ENCODE results near the gene SERPINF2. TPM values are rescaled to one million over a fixed set of nuclear protein-coding genes. Genes with fewer than 3 reads are reported as not detected.
A peak's percentile ranks its signal among the peaks of the same experiment; 100 is the strongest.

SERPINF2 gene
- total RNA-seq, 1 donor from 2014 or later: 1.2 TPM

- DNase-seq (ENCODE audit: low read depth): no peak
- Histone ChIP-seq H3K27me3 (ENCODE audit: control insufficient read depth, insufficient read depth, low read length) (no peaks in the 10 kb centered on the region), H3K36me3 (ENCODE audit: control insufficient read depth, insufficient read depth, low read length) (no peaks in the 10 kb centered on the region), H3K4me3 (ENCODE audit: low read depth, low read length) (no peak overlapping the region)
- no peak for TF ChIP-seq CTCF (IDR thresholded peaks at IDR 0.05; ENCODE audit: insufficient read depth, low read length, poor library complexity, severe bottlenecking)
Measured at GRCh38 chr17:1776857-1777256, 34.2 kb downstream of the SERPINF2 start.

- DNase-seq (ENCODE audit: low read depth): peak; percentile 85
- Histone ChIP-seq H3K27me3 (ENCODE audit: control insufficient read depth, insufficient read depth, low read length) (no peaks in the 10 kb centered on the region), H3K36me3 (ENCODE audit: control insufficient read depth, insufficient read depth, low read length) (no peaks in the 10 kb centered on the region), H3K4me3 (ENCODE audit: low read depth, low read length) (no peak overlapping the region)
- TF ChIP-seq CTCF (IDR thresholded peaks at IDR 0.05; ENCODE audit: insufficient read depth, low read length, poor library complexity, severe bottlenecking): no peak
Measured at GRCh38 chr17:1779571-1780131, 37.0 kb downstream of the SERPINF2 start.

- no peak overlapping the region for H3K4me3 ChIP-seq (ENCODE audit: low read depth, low read length)
- no peaks in the 10 kb centered on the region for H3K27me3 ChIP-seq (ENCODE audit: control insufficient read depth, insufficient read depth, low read length)
- no peak for DNase-seq (ENCODE audit: low read depth)
- H3K36me3 ChIP-seq (ENCODE audit: control insufficient read depth, insufficient read depth, low read length): no peaks in the 10 kb centered on the region
- TF ChIP-seq CTCF (IDR thresholded peaks at IDR 0.05; ENCODE audit: insufficient read depth, low read length, poor library complexity, severe bottlenecking): no peak
Measured at GRCh38 chr17:1782171-1782567, 39.5 kb downstream of the SERPINF2 start.

- H3K36me3 ChIP-seq (ENCODE audit: control insufficient read depth, insufficient read depth, low read length): no peaks in the 10 kb centered on the region
- DNase-seq (ENCODE audit: low read depth): no peak
- TF ChIP-seq CTCF (IDR thresholded peaks at IDR 0.05; ENCODE audit: insufficient read depth, low read length, poor library complexity, severe bottlenecking): no peak
- H3K4me3 ChIP-seq (ENCODE audit: low read depth, low read length): no peak overlapping the region
- H3K27me3 ChIP-seq (ENCODE audit: control insufficient read depth, insufficient read depth, low read length): no peaks in the 10 kb centered on the region
Measured at GRCh38 chr17:1783271-1783670, 40.6 kb downstream of the SERPINF2 start.

GRCh38 chr17:1783834-1784611 is 41.4 kb downstream of the SERPINF2 start:
- no peak for DNase-seq (ENCODE audit: low read depth)
- Histone ChIP-seq H3K36me3 (ENCODE audit: control insufficient read depth, insufficient read depth, low read length) (no peaks in the 10 kb centered on the region), H3K27me3 (ENCODE audit: control insufficient read depth, insufficient read depth, low read length) (no peaks in the 10 kb centered on the region), H3K4me3 (ENCODE audit: low read depth, low read length) (no peak overlapping the region)
- peak; percentile 67 for TF ChIP-seq CTCF (IDR thresholded peaks at IDR 0.05; ENCODE audit: insufficient read depth, low read length, poor library complexity, severe bottlenecking)
